ENCODE data around the gene PLA2G4D. TPM values are rescaled to one million over a fixed set of nuclear protein-coding genes. Genes with fewer than 3 reads are reported as not detected.
A peak's percentile ranks its signal among the peaks of the same experiment; 100 is the strongest.

The PLA2G4D gene
- total and polyA plus RNA-seq, 5 donors from 2014 or later = not detected

- no peak overlapping the region for H3K27ac ChIP-seq (ENCODE audit: insufficient read depth, low read length, poor library complexity, severe bottlenecking)
Measured at GRCh38 chr15:42032376-42033213, 61.8 kb downstream of the PLA2G4D start.

GRCh38 chr15:42031198-42031915 is 63.0 kb downstream of the PLA2G4D start:
- Histone ChIP-seq H3K36me3 (ENCODE audit: control insufficient read depth, insufficient read depth, low read length) (no peaks in the 10 kb centered on the region), H3K4me1 (ENCODE audit: control insufficient read depth, insufficient read depth, low read length, poor library complexity, severe bottlenecking) (peaks cover 9% of the 10 kb centered on the region), H3K27ac (ENCODE audit: insufficient read depth, low read length, poor library complexity, severe bottlenecking) (no peak overlapping the region), H3K9me3 (ENCODE audit: control insufficient read depth in 2 of 2, low read length in 2 of 2) (no peaks in the 10 kb centered on the region), H3K27me3 (ENCODE audit: control insufficient read depth, insufficient read depth, low read length) (no peaks in the 10 kb centered on the region), H3K4me3 (ENCODE audit: low read depth, low read length) (no peak overlapping the region)
- Mint-ChIP-seq H3K27ac (no peak overlapping the region), H3K27me3 (peaks cover 31% of the 10 kb centered on the region), H3K9me3 (peaks cover 0 to 1% (median 0%) of the 10 kb centered on the region in 7 donors), H3K4me1 (peaks cover 0 to 12% (median 9%) of the 10 kb centered on the region in 4 donors), H3K36me3 (no peaks in the 10 kb centered on the region), H3K4me3 (no peak overlapping the region)
- no peak for ATAC-seq (ENCODE audit: low read depth in 2 of 2)
- DNase-seq = no peak

More at GRCh38 chr15:42032376-42033213, 61.8 kb downstream of the PLA2G4D start:
- Histone ChIP-seq H3K27me3 (ENCODE audit: control insufficient read depth, insufficient read depth, low read length) (no peaks in the 10 kb centered on the region), H3K9me3 (ENCODE audit: control insufficient read depth in 2 of 2, low read length in 2 of 2) (no peaks in the 10 kb centered on the region), H3K4me1 (ENCODE audit: control insufficient read depth, insufficient read depth, low read length, poor library complexity, severe bottlenecking) (peaks cover 9% of the 10 kb centered on the region), H3K4me3 (ENCODE audit: low read depth, low read length) (no peak overlapping the region), H3K36me3 (ENCODE audit: control insufficient read depth, insufficient read depth, low read length) (no peaks in the 10 kb centered on the region)
- Mint-ChIP-seq H3K9me3 (no peaks in the 10 kb centered on the region), H3K4me1 (peaks cover 0 to 12% (median 9%) of the 10 kb centered on the region in 4 donors), H3K27me3 (peaks cover 21% of the 10 kb centered on the region), H3K4me3 (no peak overlapping the region), H3K36me3 (no peaks in the 10 kb centered on the region), H3K27ac (peak overlapping the region; percentile 45 to 76 (median 52))
- ATAC-seq (ENCODE audit: low read depth in 2 of 2) = no peak
- no peak for DNase-seq

- H3K4me1 ChIP-seq (ENCODE audit: control insufficient read depth, insufficient read depth, low read length, poor library complexity, severe bottlenecking) = no peaks in the 10 kb centered on the region
- no peak for DNase-seq
- H3K9me3 Mint-ChIP-seq = peaks cover 0 to 1% (median 0%) of the 10 kb centered on the region in 7 donors
- H3K36me3 ChIP-seq (ENCODE audit: control insufficient read depth, insufficient read depth, low read length) = no peaks in the 10 kb centered on the region
- no peak overlapping the region for H3K4me3 Mint-ChIP-seq
- no peak for ATAC-seq (ENCODE audit: low read depth in 2 of 2)
- peaks cover 0 to 2% (median 0%) of the 10 kb centered on the region in 4 donors for H3K4me1 Mint-ChIP-seq
- H3K27me3 ChIP-seq (ENCODE audit: control insufficient read depth, insufficient read depth, low read length) = no peaks in the 10 kb centered on the region
- H3K36me3 Mint-ChIP-seq = no peaks in the 10 kb centered on the region
- H3K27ac Mint-ChIP-seq = no peak overlapping the region
- no peak overlapping the region for H3K4me3 ChIP-seq (ENCODE audit: low read depth, low read length)
- peaks cover 39% of the 10 kb centered on the region for H3K27me3 Mint-ChIP-seq
- no peak overlapping the region for H3K27ac ChIP-seq (ENCODE audit: insufficient read depth, low read length, poor library complexity, severe bottlenecking)
- H3K9me3 ChIP-seq (ENCODE audit: control insufficient read depth in 2 of 2, low read length in 2 of 2) = no peaks in the 10 kb centered on the region
Measured at GRCh38 chr15:42027521-42027920, 66.8 kb downstream of the PLA2G4D start.

GRCh38 chr15:42024303-42024702 is 70.1 kb downstream of the PLA2G4D start:
- Mint-ChIP-seq H3K27me3 (peaks cover 26% of the 10 kb centered on the region), H3K4me1 (peaks cover 0 to 2% (median 0%) of the 10 kb centered on the region in 4 donors), H3K9me3 (peaks cover 0 to 1% (median 0%) of the 10 kb centered on the region in 7 donors), H3K4me3 (no peak overlapping the region), H3K36me3 (no peaks in the 10 kb centered on the region), H3K27ac (no peak overlapping the region)
- no peaks in the 10 kb centered on the region for H3K4me1 ChIP-seq (ENCODE audit: control insufficient read depth, insufficient read depth, low read length, poor library complexity, severe bottlenecking)
- no peak overlapping the region for H3K4me3 ChIP-seq (ENCODE audit: low read depth, low read length)
- no peak for DNase-seq
- no peaks in the 10 kb centered on the region for H3K36me3 ChIP-seq (ENCODE audit: control insufficient read depth, insufficient read depth, low read length)
- H3K9me3 ChIP-seq (ENCODE audit: control insufficient read depth in 2 of 2, low read length in 2 of 2) = no peaks in the 10 kb centered on the region
- ATAC-seq (ENCODE audit: low read depth in 2 of 2) = no peak
- H3K27me3 ChIP-seq (ENCODE audit: control insufficient read depth, insufficient read depth, low read length) = no peaks in the 10 kb centered on the region
- H3K27ac ChIP-seq (ENCODE audit: insufficient read depth, low read length, poor library complexity, severe bottlenecking) = no peak overlapping the region

GRCh38 chr15:42021593-42021992 is 72.8 kb downstream of the PLA2G4D start:
- Histone ChIP-seq H3K27ac (ENCODE audit: insufficient read depth, low read length, poor library complexity, severe bottlenecking) (no peak overlapping the region), H3K27me3 (ENCODE audit: control insufficient read depth, insufficient read depth, low read length) (no peaks in the 10 kb centered on the region), H3K9me3 (ENCODE audit: control insufficient read depth in 2 of 2, low read length in 2 of 2) (no peaks in the 10 kb centered on the region), H3K36me3 (ENCODE audit: control insufficient read depth, insufficient read depth, low read length) (no peaks in the 10 kb centered on the region), H3K4me1 (ENCODE audit: control insufficient read depth, insufficient read depth, low read length, poor library complexity, severe bottlenecking) (no peaks in the 10 kb centered on the region), H3K4me3 (ENCODE audit: low read depth, low read length) (no peak overlapping the region)
- Mint-ChIP-seq H3K27me3 (peaks cover 15% of the 10 kb centered on the region), H3K36me3 (no peaks in the 10 kb centered on the region), H3K9me3 (peaks cover 0 to 1% (median 0%) of the 10 kb centered on the region in 7 donors), H3K4me3 (no peak overlapping the region), H3K4me1 (peaks cover 0 to 2% (median 0%) of the 10 kb centered on the region in 4 donors), H3K27ac (no peak overlapping the region)
- ATAC-seq (ENCODE audit: low read depth in 2 of 2) (no peak), DNase-seq (no peak)

- no peak for ATAC-seq (ENCODE audit: low read depth in 2 of 2)
- Mint-ChIP-seq H3K4me3 (no peak within 1 kb of the TSS), H3K4me1 (peaks cover 0 to 2% (median 0%) of the 10 kb centered on the region in 4 donors), H3K27ac (no peak within 1 kb of the TSS), H3K36me3 (no peaks in the 10 kb centered on the region), H3K27me3 (peaks cover 16% of the 10 kb centered on the region), H3K9me3 (no peaks in the 10 kb centered on the region)
- Histone ChIP-seq H3K9me3 (ENCODE audit: control insufficient read depth in 2 of 2, low read length in 2 of 2) (no peaks in the 10 kb centered on the region), H3K27me3 (ENCODE audit: control insufficient read depth, insufficient read depth, low read length) (no peaks in the 10 kb centered on the region), H3K4me3 (ENCODE audit: low read depth, low read length) (no peak within 1 kb of the TSS), H3K27ac (ENCODE audit: insufficient read depth, low read length, poor library complexity, severe bottlenecking) (no peak within 1 kb of the TSS), H3K4me1 (ENCODE audit: control insufficient read depth, insufficient read depth, low read length, poor library complexity, severe bottlenecking) (no peaks in the 10 kb centered on the region), H3K36me3 (ENCODE audit: control insufficient read depth, insufficient read depth, low read length) (no peaks in the 10 kb centered on the region)
- DNase-seq = no peak
Measured at GRCh38 chr15:42020713-42021273, 73.6 kb downstream of the PLA2G4D start, which contains the start of gene PLA2G4E. PLA2G4E (minus strand) TSS chr15:42021042; CDS start chr15:42021030, 12 bp downstream.

- Histone ChIP-seq H3K36me3 (ENCODE audit: control insufficient read depth, insufficient read depth, low read length) (no peaks in the 10 kb centered on the region), H3K4me3 (ENCODE audit: low read depth, low read length) (no peak overlapping the region), H3K27me3 (ENCODE audit: control insufficient read depth, insufficient read depth, low read length) (no peaks in the 10 kb centered on the region), H3K27ac (ENCODE audit: insufficient read depth, low read length, poor library complexity, severe bottlenecking) (no peak overlapping the region), H3K4me1 (ENCODE audit: control insufficient read depth, insufficient read depth, low read length, poor library complexity, severe bottlenecking) (no peaks in the 10 kb centered on the region), H3K9me3 (ENCODE audit: control insufficient read depth in 2 of 2, low read length in 2 of 2) (no peaks in the 10 kb centered on the region)
- Mint-ChIP-seq H3K27me3 (peaks cover 16% of the 10 kb centered on the region), H3K9me3 (no peaks in the 10 kb centered on the region), H3K4me1 (peaks cover 0 to 2% (median 0%) of the 10 kb centered on the region in 4 donors), H3K36me3 (no peaks in the 10 kb centered on the region), H3K4me3 (no peak overlapping the region), H3K27ac (peak overlapping the region in 1 of 3 donors; percentile 59)
- DNase-seq (no peak), ATAC-seq (ENCODE audit: low read depth in 2 of 2) (no peak)
Measured at GRCh38 chr15:42018306-42019224, 75.8 kb downstream of the PLA2G4D start.
